GM12875 (cell line): ENCODE results near the gene RPAP3.
"Not testable (repeated sequence)": the region's sequence is repeated elsewhere in the genome, so short reads cannot be mapped to it uniquely, and the experiment has no call there.

ENCODE experiments used
- H3K4me3 ChIP-seq: one replicate; pipeline ENCODE4 v1.5.1; 2011; ENCODE audit warnings: low read depth, low read length, control low read depth
- CTCF ChIP-seq: IDR thresholded peaks from 2 replicates; pipeline ENCODE4 v1.5.1; 2011; ENCODE audit warnings: low read depth, mild to moderate bottlenecking, control low read depth, inconsistent platforms, low read length, moderate library complexity, borderline replicate concordance; ENCODE audit not compliant: insufficient read depth

Gene RPAP3

GRCh38 chr12:47689215-47689614 lies 16.6 kb downstream of the RPAP3 start:
- H3K4me3 ChIP-seq: no peak overlapping the region
- TF ChIP-seq CTCF: no peak

- no peak overlapping the region for H3K4me3 ChIP-seq
- no peak for TF ChIP-seq CTCF
Observed at GRCh38 chr12:47687636-47688035, 18.2 kb downstream of the RPAP3 start.

GRCh38 chr12:47686645-47687240 lies 19.1 kb downstream of the RPAP3 start:
- no peak overlapping the region for H3K4me3 ChIP-seq
- TF ChIP-seq CTCF: peak; percentile 41; the same call in 1 of the 2 replicates

GRCh38 chr12:47679785-47680184 lies 26.0 kb downstream of the RPAP3 start:
- no peak overlapping the region for H3K4me3 ChIP-seq
- no peak for TF ChIP-seq CTCF

- H3K4me3 ChIP-seq: no peak overlapping the region
- TF ChIP-seq CTCF: no peak
Observed at GRCh38 chr12:47672068-47672467, 33.8 kb downstream of the RPAP3 start.

- not testable (repeated sequence) for H3K4me3 ChIP-seq
Observed at GRCh38 chr12:47667935-47668334, 37.9 kb downstream of the RPAP3 start.

- H3K4me3 ChIP-seq: no peak overlapping the region
- TF ChIP-seq CTCF: no peak
Observed at GRCh38 chr12:47652521-47653234, 53.2 kb downstream of the RPAP3 start.
